Activated CD8-positive, alpha-beta memory T cell treated with anti-CD3 and anti-CD28 coated beads for 36 hours (primary cell): ENCODE data around the gene SIDT2. TPM values are rescaled to one million over a fixed set of nuclear protein-coding genes. Genes with fewer than 3 reads are reported as not detected.
"Not testable (repeated sequence)": the region's sequence is repeated elsewhere in the genome, so short reads cannot be mapped to it uniquely, and the experiment has no call there.

ENCODE experiments used
- CTCF ChIA-PET: fragments of 350-600 bp; sonication (Branson Sonifier 250); formaldehyde crosslinking; loops from one replicate; lab custom pipeline; 2021; ENCODE audit warnings: antibody characterized with exemption; lab: Charles Lee
- POLR2A ChIA-PET: fragments of 350-600 bp; sonication (Branson Sonifier 250); formaldehyde crosslinking; loops from one replicate; lab custom pipeline; 2021; ENCODE audit warnings: antibody characterized with exemption; lab: Charles Lee
- total RNA-seq, 2 experiments: library from RNA; stranded (reverse); gene quantifications; one replicate each; pipeline ENCODE4 v1.2.3, GENCODE V29; 2021

Gene SIDT2
- total RNA-seq = 10 to 100 TPM; 10.5 to 12.7 TPM

- POLR2A ChIA-PET = interaction anchor here (0.9 to 1.3 kb wide), 3 partner anchors 27 to 35 kb away, joined by 3 to 6 read pairs (median 4); partner anchors contain the start of gene PAFAH1B2
Observed at GRCh38 chr11:117178210-117179034, at the start of gene SIDT2. Gene SIDT2 (plus strand): TSS chr11:117178743. CDS start chr11:117179264, 521 bp downstream.

GRCh38 chr11:117130396-117130795 lies 48.1 kb upstream of the SIDT2 start:
- CTCF ChIA-PET = interaction anchor here (0.7 kb wide), 2 partner anchors 10 to 916 kb away, joined by 3 read pairs; no protein-coding TSS in a partner anchor
- POLR2A ChIA-PET = not testable (repeated sequence)

More at GRCh38 chr11:117178210-117179034, at the start of gene SIDT2:
- CTCF ChIA-PET = interaction anchor here (0.5 to 1.9 kb wide), 4 partner anchors 27 to 387 kb away, joined by 3 to 10 read pairs (median 4); partner anchors contain the start of gene APOA5

GRCh38 chr11:117130879-117131278 lies 47.7 kb upstream of the SIDT2 start:
- POLR2A ChIA-PET = no interaction called here

GRCh38 chr11:117134431-117134830 lies 44.1 kb upstream of the SIDT2 start:
- ChIA-PET CTCF (no interaction called here), POLR2A (no interaction called here)

More at GRCh38 chr11:117130879-117131278, 47.7 kb upstream of the SIDT2 start:
- CTCF ChIA-PET = interaction anchor here (0.7 kb wide), 1 partner anchor 917 kb away, joined by 3 read pairs; no protein-coding TSS in a partner anchor

GRCh38 chr11:117134979-117135378 lies 43.6 kb upstream of the SIDT2 start:
- POLR2A ChIA-PET, CTCF ChIA-PET: not testable (repeated sequence)

- POLR2A ChIA-PET = not testable (repeated sequence)
- CTCF ChIA-PET = interaction anchor here (1.3 kb wide), 1 partner anchor 15 kb away, joined by 5 read pairs; no protein-coding TSS in a partner anchor
Observed at GRCh38 chr11:117137223-117138086, 41.1 kb upstream of the SIDT2 start.

- CTCF ChIA-PET = interaction anchor here (0.8 to 2.4 kb wide), 2 partner anchors 83 to 88 kb away, joined by 3 to 8 read pairs; partner anchors contain the start of gene PCSK7
- POLR2A ChIA-PET = interaction anchor here (0.6 to 1.6 kb wide), 4 partner anchors 35 to 840 kb away, joined by 4 to 10 read pairs (median 7); partner anchors contain the start of genes PCSK7, RNF214 and SIDT2
Observed at GRCh38 chr11:117143390-117143789, 35.2 kb upstream of the SIDT2 start.

GRCh38 chr11:117143871-117144476 lies 34.6 kb upstream of the SIDT2 start, which contains the start of gene PAFAH1B2:
Gene PAFAH1B2 (plus strand): TSS chr11:117144287. CDS start chr11:117152448, 8,161 bp downstream.
- ChIA-PET POLR2A (interaction anchor here (0.6 to 1.6 kb wide), 7 partner anchors 22 to 839 kb away, joined by 3 to 10 read pairs (median 6); partner anchors contain the start of genes PCSK7, RNF214 and SIDT2), CTCF (interaction anchor here (0.8 to 2.4 kb wide), 5 partner anchors 22 to 234 kb away, joined by 3 to 8 read pairs (median 4); partner anchors contain the start of gene PCSK7)

GRCh38 chr11:117144477-117145392 lies 33.8 kb upstream of the SIDT2 start:
- ChIA-PET POLR2A (interaction anchor here (0.5 to 1.6 kb wide), 9 partner anchors 21 to 371 kb away, joined by 3 to 10 read pairs (median 4); partner anchors contain the start of genes CEP164, PCSK7, RNF214 and SIDT2), CTCF (interaction anchor here (0.8 to 2.4 kb wide), 4 partner anchors 21 to 235 kb away, joined by 3 to 8 read pairs (median 4); no protein-coding TSS in a partner anchor)

GRCh38 chr11:117145393-117145761 lies 33.2 kb upstream of the SIDT2 start:
- POLR2A ChIA-PET = interaction anchor here (0.9 to 1.0 kb wide), 3 partner anchors 33 to 332 kb away, joined by 3 read pairs; partner anchors contain the start of genes CEP164 and SIDT2

GRCh38 chr11:117146521-117146920 lies 32.0 kb upstream of the SIDT2 start:
- ChIA-PET POLR2A (no interaction called here), CTCF (no interaction called here)

More at GRCh38 chr11:117145393-117145761, 33.2 kb upstream of the SIDT2 start:
- CTCF ChIA-PET = interaction anchor here (0.7 to 2.4 kb wide), 3 partner anchors 81 to 715 kb away, joined by 3 to 8 read pairs (median 3); no protein-coding TSS in a partner anchor

- CTCF ChIA-PET = interaction anchor here (0.8 kb wide), 1 partner anchor 27 kb away, joined by 3 read pairs; the partner anchor contains the start of gene SIDT2
Observed at GRCh38 chr11:117152066-117152465, 26.5 kb upstream of the SIDT2 start.

GRCh38 chr11:117154468-117154867 lies 24.1 kb upstream of the SIDT2 start:
- ChIA-PET CTCF (no interaction called here), POLR2A (no interaction called here)

More at GRCh38 chr11:117152066-117152465, 26.5 kb upstream of the SIDT2 start:
- POLR2A ChIA-PET = interaction anchor here (0.8 kb wide), 1 partner anchor 27 kb away, joined by 4 read pairs; the partner anchor contains the start of gene SIDT2

- ChIA-PET CTCF (interaction anchor here (0.7 kb wide), 1 partner anchor 14 kb away, joined by 3 read pairs; no protein-coding TSS in a partner anchor), POLR2A (interaction anchor here (0.7 kb wide), 1 partner anchor 36 kb away, joined by 5 read pairs; no protein-coding TSS in a partner anchor)
Observed at GRCh38 chr11:117157507-117157906, 21.0 kb upstream of the SIDT2 start.

- CTCF ChIA-PET = no interaction called here
Observed at GRCh38 chr11:117159892-117160291, 18.7 kb upstream of the SIDT2 start.

GRCh38 chr11:117160826-117161225 lies 17.7 kb upstream of the SIDT2 start:
- ChIA-PET CTCF (no interaction called here), POLR2A (interaction anchor here (0.5 to 0.6 kb wide), 2 partner anchors 9 to 36 kb away, joined by 4 to 5 read pairs; no protein-coding TSS in a partner anchor)

More at GRCh38 chr11:117159892-117160291, 18.7 kb upstream of the SIDT2 start:
- POLR2A ChIA-PET = interaction anchor here (0.6 kb wide), 1 partner anchor 37 kb away, joined by 5 read pairs; no protein-coding TSS in a partner anchor
